CD4-positive, alpha-beta T cell treated with Interleukin-12 subunit alpha and Interleukin-12 subunit beta, for 1 hour (primary cell): ENCODE measurements around the gene AVP.
"Not testable (repeated sequence)": the region's sequence is repeated elsewhere in the genome, so short reads cannot be mapped to it uniquely, and the experiment has no call there.

Source experiments
- DNase-seq: peaks from one replicate; pipeline ENCODE4 v3.0.0-alpha.2; 2020

Gene AVP

GRCh38 chr20:3082955-3083952, 1.3 kb downstream of the AVP start:
- DNase-seq = no peak

GRCh38 chr20:3082306-3082951, 2.1 kb downstream of the AVP start:
- no peak for DNase-seq

GRCh38 chr20:3081641-3082040, 2.9 kb downstream of the AVP start:
- DNase-seq = no peak

- no peak for DNase-seq
Measured at GRCh38 chr20:3080939-3081388, 3.6 kb downstream of the AVP start.

GRCh38 chr20:3077618-3078134, 6.8 kb downstream of the AVP start:
- no peak for DNase-seq

GRCh38 chr20:3075315-3075714, 9.2 kb downstream of the AVP start:
- not testable (repeated sequence) for DNase-seq

GRCh38 chr20:3074812-3075211, 9.7 kb downstream of the AVP start:
- no peak for DNase-seq

- not testable (repeated sequence) for DNase-seq
Measured at GRCh38 chr20:3073251-3073643, 11.3 kb downstream of the AVP start.

- DNase-seq = no peak
Measured at GRCh38 chr20:3072530-3073250, 11.8 kb downstream of the AVP start.

GRCh38 chr20:3071610-3072529, 12.7 kb downstream of the AVP start, which contains the start of gene OXT:
OXT (plus strand) TSS chr20:3071620; CDS start chr20:3071656, 36 bp downstream.
- DNase-seq = peak; percentile 80

- no peak for DNase-seq
Measured at GRCh38 chr20:3071266-3071609, 13.3 kb downstream of the AVP start.

GRCh38 chr20:3070725-3071124, 13.8 kb downstream of the AVP start:
- no peak for DNase-seq

GRCh38 chr20:3068986-3069900, 15.3 kb downstream of the AVP start:
- DNase-seq = peak; percentile 40

- DNase-seq = no peak
Measured at GRCh38 chr20:3068075-3068474, 16.4 kb downstream of the AVP start.

- no peak for DNase-seq
Measured at GRCh38 chr20:3067139-3068014, 17.1 kb downstream of the AVP start.

GRCh38 chr20:3064119-3064518, 20.4 kb downstream of the AVP start:
- DNase-seq = not testable (repeated sequence)

GRCh38 chr20:3059489-3059888, 25.0 kb downstream of the AVP start:
- DNase-seq = no peak

GRCh38 chr20:3051385-3052019, 33.0 kb downstream of the AVP start:
- DNase-seq = no peak
